CD8-positive, alpha-beta memory T cell (primary cell): ENCODE data around the gene DLG4. TPM values are rescaled to one million over a fixed set of nuclear protein-coding genes. Genes with fewer than 3 reads are reported as not detected.
"Not testable (repeated sequence)": the region's sequence is repeated elsewhere in the genome, so short reads cannot be mapped to it uniquely, and the experiment has no call there.

ENCODE experiments used
- CTCF ChIA-PET: fragments of 350-600 bp; sonication (Branson Sonifier 250); formaldehyde crosslinking; loops from one replicate; lab custom pipeline; 2021; ENCODE audit warnings: antibody characterized with exemption; lab: Charles Lee
- POLR2A ChIA-PET: fragments of 350-600 bp; sonication (Branson Sonifier 250); formaldehyde crosslinking; loops from one replicate; lab custom pipeline; 2021; ENCODE audit warnings: antibody characterized with exemption; lab: Charles Lee
- DNase-seq, 5 donors: peaks; one replicate each; pipeline versions ENCODE4 v3.0.0 to v3.0.0-alpha.2; 2020 to 2022; ENCODE audit warnings: mixed read lengths in 1 of 5
- H3K27ac ChIP-seq: one replicate; pipeline ENCODE4 v1.7.0; 2013; ENCODE audit warnings: low read depth, mild to moderate bottlenecking, low read length, moderate library complexity
- H3K27me3 ChIP-seq: 2 replicates; pipeline ENCODE4 v1.7.0; 2013; ENCODE audit warnings: low read length, mild to moderate bottlenecking; ENCODE audit not compliant: insufficient read depth, poor library complexity, severe bottlenecking
- H3K36me3 ChIP-seq: 2 replicates; pipeline ENCODE4 v1.7.0; 2013; ENCODE audit warnings: mild to moderate bottlenecking, low read length, moderate library complexity; ENCODE audit not compliant: insufficient read depth
- H3K4me1 ChIP-seq: 2 replicates; pipeline ENCODE4 v1.7.0; 2013; ENCODE audit warnings: mild to moderate bottlenecking, low read length, moderate library complexity; ENCODE audit not compliant: insufficient read depth
- H3K4me3 ChIP-seq: 2 replicates; pipeline ENCODE4 v1.7.0; 2013; ENCODE audit warnings: mild to moderate bottlenecking, low read length
- H3K9me3 ChIP-seq: 2 replicates; pipeline ENCODE4 v1.7.0; 2013; ENCODE audit warnings: mild to moderate bottlenecking, low read length
- H3K27ac Mint-ChIP-seq, 8 donors: one replicate each; pipeline ENCODE4 v1.8.0; 2020 to 2021; ENCODE audit warnings: mixed read lengths in 8 of 8, mild to moderate bottlenecking in 6 of 8, inconsistent platforms in 3 of 8, moderate library complexity in 3 of 8
- H3K27me3 Mint-ChIP-seq, 2 donors: one replicate each; pipeline ENCODE4 v1.8.0; 2020 to 2021; ENCODE audit warnings: mixed read lengths in 2 of 2, mild to moderate bottlenecking in 1 of 2, moderate library complexity in 1 of 2
- H3K36me3 Mint-ChIP-seq, 3 donors: one replicate each; pipeline ENCODE4 v1.8.0; 2020 to 2021; ENCODE audit warnings: mixed read lengths in 3 of 3, inconsistent platforms in 1 of 3, mild to moderate bottlenecking in 1 of 3
- H3K4me1 Mint-ChIP-seq, 3 donors: one replicate each; pipeline ENCODE4 v1.8.0; 2020 to 2021; ENCODE audit warnings: mixed read lengths in 3 of 3, inconsistent platforms in 1 of 3, mild to moderate bottlenecking in 1 of 3
- H3K4me3 Mint-ChIP-seq, 7 donors: one replicate each; pipeline ENCODE4 v1.8.0; 2020 to 2021; ENCODE audit warnings: mixed read lengths in 7 of 7, mild to moderate bottlenecking in 6 of 7, moderate library complexity in 4 of 7, inconsistent platforms in 2 of 7
- H3K9me3 Mint-ChIP-seq, 5 donors: one replicate each; pipeline ENCODE4 v1.8.0; 2020 to 2022; ENCODE audit warnings: mixed read lengths in 5 of 5, mild to moderate bottlenecking in 3 of 5, moderate library complexity in 2 of 5, inconsistent platforms in 1 of 5
- polyA plus RNA-seq: library from polyadenylated mRNA; unstranded; fragments of 300-500 nt; fragmentation: Illumina TruSeq; gene quantifications from one replicate; pipeline ENCODE4 v1.2.3, GENCODE V29; 2021
- total RNA-seq, 2 experiments: library from RNA; stranded (reverse); gene quantifications; one replicate each; pipeline ENCODE4 v1.2.3, GENCODE V29; 2021

The DLG4 gene
- total and polyA plus RNA-seq, 3 experiments from 2014 or later: 0.45 to 4.4 (median 3.5) TPM

GRCh38 chr17:7184647-7185046, 35.0 kb downstream of the DLG4 start:
- DNase-seq: no peak
- Mint-ChIP-seq H3K4me1 (no peaks in the 10 kb centered on the region), H3K9me3 (no peaks in the 10 kb centered on the region), H3K4me3 (no peak overlapping the region), H3K27ac (peak overlapping the region in 1 of 8 donors; percentile 24), H3K36me3 (no peaks in the 10 kb centered on the region), H3K27me3 (peaks cover 0 to 2% of the 10 kb centered on the region in 2 donors)
- H3K4me1 ChIP-seq: no peaks in the 10 kb centered on the region
- no peak overlapping the region for H3K4me3 ChIP-seq
- ChIA-PET CTCF (interaction anchor here (1.2 kb wide), 1 partner anchor 47 kb away, joined by 3 read pairs; no protein-coding TSS in a partner anchor), POLR2A (no interaction called here)
- no peaks in the 10 kb centered on the region for H3K27me3 ChIP-seq
- H3K36me3 ChIP-seq: no peaks in the 10 kb centered on the region
- H3K9me3 ChIP-seq: no peaks in the 10 kb centered on the region
- no peak overlapping the region for H3K27ac ChIP-seq

- Histone ChIP-seq H3K4me1 (no peaks in the 10 kb centered on the region), H3K36me3 (no peaks in the 10 kb centered on the region), H3K4me3 (no peak overlapping the region), H3K27me3 (no peaks in the 10 kb centered on the region), H3K27ac (no peak overlapping the region), H3K9me3 (no peaks in the 10 kb centered on the region)
- POLR2A ChIA-PET: no interaction called here
- Mint-ChIP-seq H3K36me3 (no peaks in the 10 kb centered on the region), H3K4me1 (no peaks in the 10 kb centered on the region), H3K27ac (peak overlapping the region in 1 of 8 donors; percentile 97), H3K4me3 (no peak overlapping the region), H3K9me3 (no peaks in the 10 kb centered on the region), H3K27me3 (peaks cover 0 to 6% of the 10 kb centered on the region in 2 donors)
- DNase-seq: no peak
- CTCF ChIA-PET: no interaction called here
Observed at GRCh38 chr17:7184091-7184488, 35.5 kb downstream of the DLG4 start.

- Mint-ChIP-seq H3K4me1 (no peaks in the 10 kb centered on the region), H3K36me3 (no peaks in the 10 kb centered on the region), H3K27me3 (peaks cover 0 to 8% of the 10 kb centered on the region in 2 donors), H3K27ac (peak overlapping the region in 2 of 8 donors; percentile 51 to 97), H3K4me3 (no peak overlapping the region), H3K9me3 (no peaks in the 10 kb centered on the region)
- Histone ChIP-seq H3K4me1 (no peaks in the 10 kb centered on the region), H3K9me3 (no peaks in the 10 kb centered on the region), H3K4me3 (no peak overlapping the region), H3K36me3 (no peaks in the 10 kb centered on the region), H3K27ac (no peak overlapping the region), H3K27me3 (no peaks in the 10 kb centered on the region)
- ChIA-PET CTCF (no interaction called here), POLR2A (no interaction called here)
- no peak for DNase-seq
Observed at GRCh38 chr17:7183433-7184090, 36.1 kb downstream of the DLG4 start.

- H3K4me3 ChIP-seq, DNase-seq, H3K4me3 Mint-ChIP-seq, H3K9me3 ChIP-seq, POLR2A ChIA-PET, H3K9me3 Mint-ChIP-seq, H3K27ac Mint-ChIP-seq, H3K27me3 ChIP-seq, CTCF ChIA-PET, H3K27ac ChIP-seq, H3K36me3 ChIP-seq, H3K36me3 Mint-ChIP-seq: not testable (repeated sequence)
- peaks cover 13 to 20% of the 10 kb centered on the region in 2 donors for H3K27me3 Mint-ChIP-seq
- peaks cover 9 to 13% (median 10%) of the 10 kb centered on the region in 3 donors for H3K4me1 Mint-ChIP-seq
- peaks cover 10% of the 10 kb centered on the region for H3K4me1 ChIP-seq
Observed at GRCh38 chr17:7182101-7182500, 37.5 kb downstream of the DLG4 start.

GRCh38 chr17:7179317-7180254, 40.0 kb downstream of the DLG4 start, which contains the start of gene ASGR1:
Gene ASGR1, minus strand, starts transcription at chr17:7179370. Its CDS starts 807 bp downstream, at chr17:7178563.
- Histone ChIP-seq H3K9me3 (no peaks in the 10 kb centered on the region), H3K27ac (no peak within 1 kb of the TSS), H3K36me3 (no peaks in the 10 kb centered on the region), H3K4me3 (no peak within 1 kb of the TSS), H3K27me3 (peaks cover 18% of the 10 kb centered on the region), H3K4me1 (peaks cover 17% of the 10 kb centered on the region)
- H3K27me3 Mint-ChIP-seq: peaks cover 14 to 21% of the 10 kb centered on the region in 2 donors
- no peaks in the 10 kb centered on the region for H3K36me3 Mint-ChIP-seq
- POLR2A ChIA-PET: no interaction called here
- peak within 1 kb of the TSS in 4 of 7 donors; percentile 38 to 70 (median 68) for H3K4me3 Mint-ChIP-seq
- H3K9me3 Mint-ChIP-seq: no peaks in the 10 kb centered on the region
- no peak for DNase-seq
- CTCF ChIA-PET: interaction anchor here (1.1 kb wide), 1 partner anchor 18 kb away, joined by 3 read pairs; no protein-coding TSS in a partner anchor
- peaks cover 9 to 13% (median 10%) of the 10 kb centered on the region in 3 donors for H3K4me1 Mint-ChIP-seq
- no peak within 1 kb of the TSS for H3K27ac Mint-ChIP-seq

GRCh38 chr17:7178973-7179316, 40.7 kb downstream of the DLG4 start:
- DNase-seq: no peak
- Histone ChIP-seq H3K27me3 (peaks cover 18% of the 10 kb centered on the region), H3K4me3 (no peak overlapping the region), H3K4me1 (peaks cover 24% of the 10 kb centered on the region), H3K36me3 (no peaks in the 10 kb centered on the region), H3K27ac (no peak overlapping the region), H3K9me3 (no peaks in the 10 kb centered on the region)
- H3K27me3 Mint-ChIP-seq: peaks cover 14 to 21% of the 10 kb centered on the region in 2 donors
- H3K4me1 Mint-ChIP-seq: peaks cover 9 to 13% (median 10%) of the 10 kb centered on the region in 3 donors
- H3K9me3 Mint-ChIP-seq: no peaks in the 10 kb centered on the region
- ChIA-PET POLR2A (no interaction called here), CTCF (interaction anchor here (0.6 to 2.1 kb wide), 4 partner anchors 9 to 118 kb away, joined by 3 to 11 read pairs (median 3); no protein-coding TSS in a partner anchor)
- no peak overlapping the region for H3K4me3 Mint-ChIP-seq
- no peak overlapping the region for H3K27ac Mint-ChIP-seq
- no peaks in the 10 kb centered on the region for H3K36me3 Mint-ChIP-seq

GRCh38 chr17:7177954-7178477, 41.6 kb downstream of the DLG4 start:
- Histone ChIP-seq H3K27me3 (peaks cover 18% of the 10 kb centered on the region), H3K4me3 (peak overlapping the region; percentile 10), H3K36me3 (no peaks in the 10 kb centered on the region), H3K27ac (no peak overlapping the region), H3K4me1 (peaks cover 26% of the 10 kb centered on the region), H3K9me3 (no peaks in the 10 kb centered on the region)
- Mint-ChIP-seq H3K9me3 (no peaks in the 10 kb centered on the region), H3K27ac (peak overlapping the region in 3 of 8 donors; percentile 12 to 94 (median 31)), H3K27me3 (peaks cover 14 to 19% of the 10 kb centered on the region in 2 donors), H3K36me3 (no peaks in the 10 kb centered on the region), H3K4me1 (peaks cover 10 to 13% (median 10%) of the 10 kb centered on the region in 3 donors), H3K4me3 (peak overlapping the region; percentile 36 to 70 (median 66))
- ChIA-PET CTCF (interaction anchor here (0.6 to 2.1 kb wide), 17 partner anchors 10 to 173 kb away, joined by 3 to 11 read pairs (median 4); partner anchors contain the start of gene SLC2A4), POLR2A (interaction anchor here (0.7 kb wide), 1 partner anchor 45 kb away, joined by 9 read pairs; no protein-coding TSS in a partner anchor)
- DNase-seq: no peak
